ENCODE measurements around the gene VPS8.
"Not testable (repeated sequence)": the region's sequence is repeated elsewhere in the genome, so short reads cannot be mapped to it uniquely, and the experiment has no call there.

The VPS8 gene

GRCh38 chr3:184985586-184985985 lies 173.6 kb downstream of the VPS8 start:
- no peak for DNase-seq
- no peaks in the 10 kb centered on the region for H3K36me3 ChIP-seq (replicated peaks)
- TF ChIP-seq CTCF (IDR thresholded peaks at IDR 0.05; ENCODE audit: low read depth, low read length, missing control alignments): no peak
- no peak overlapping the region for H3K27ac ChIP-seq
- H3K4me3 ChIP-seq (ENCODE audit: low read depth, low read length): no peak overlapping the region
- in situ Hi-C loops (cut with HindIII; ENCODE audit: low pct_ligation_motif_present, low sequenced_read_pairs): no loop called here
- H3K27me3 ChIP-seq (replicated peaks): no peaks in the 10 kb centered on the region

GRCh38 chr3:184986366-184986889 lies 174.5 kb downstream of the VPS8 start:
- Histone ChIP-seq H3K27me3 (replicated peaks) (no peaks in the 10 kb centered on the region), H3K27ac (no peak overlapping the region), H3K36me3 (replicated peaks) (no peaks in the 10 kb centered on the region), H3K4me3 (ENCODE audit: low read depth, low read length) (no peak overlapping the region)
- no peak for DNase-seq
- no peak for TF ChIP-seq CTCF (IDR thresholded peaks at IDR 0.05; ENCODE audit: low read depth, low read length, missing control alignments)
- in situ Hi-C loops (cut with HindIII; ENCODE audit: low pct_ligation_motif_present, low sequenced_read_pairs): no loop called here

GRCh38 chr3:184993394-184993793 lies 181.4 kb downstream of the VPS8 start:
- Histone ChIP-seq H3K4me3 (ENCODE audit: low read depth, low read length) (no peak overlapping the region), H3K27ac (no peak overlapping the region), H3K36me3 (replicated peaks) (peaks cover 2% of the 10 kb centered on the region), H3K27me3 (replicated peaks) (no peaks in the 10 kb centered on the region)
- in situ Hi-C loops (cut with HindIII; ENCODE audit: low pct_ligation_motif_present, low sequenced_read_pairs): no loop called here
- no peak for DNase-seq
- TF ChIP-seq CTCF (IDR thresholded peaks at IDR 0.05; ENCODE audit: low read depth, low read length, missing control alignments): no peak

GRCh38 chr3:185003876-185004275 lies 191.9 kb downstream of the VPS8 start:
- H3K27me3 ChIP-seq (replicated peaks); H3K27ac ChIP-seq; H3K4me3 ChIP-seq (ENCODE audit: low read depth, low read length); in situ Hi-C loops (cut with HindIII; ENCODE audit: low pct_ligation_motif_present, low sequenced_read_pairs); DNase-seq; H3K36me3 ChIP-seq (replicated peaks): not testable (repeated sequence)

GRCh38 chr3:185009650-185010049 lies 197.7 kb downstream of the VPS8 start:
- H3K27ac ChIP-seq: no peak overlapping the region
- no peak for TF ChIP-seq CTCF (IDR thresholded peaks at IDR 0.05; ENCODE audit: low read depth, low read length, missing control alignments)

GRCh38 chr3:185017584-185017983 lies 205.6 kb downstream of the VPS8 start:
- H3K4me3 ChIP-seq (ENCODE audit: low read depth, low read length); H3K27ac ChIP-seq; H3K27me3 ChIP-seq (replicated peaks); H3K36me3 ChIP-seq (replicated peaks); in situ Hi-C loops (cut with HindIII; ENCODE audit: low pct_ligation_motif_present, low sequenced_read_pairs); DNase-seq: not testable (repeated sequence)

More at GRCh38 chr3:185009650-185010049, 197.7 kb downstream of the VPS8 start:
- no peaks in the 10 kb centered on the region for H3K27me3 ChIP-seq (replicated peaks)
- H3K4me3 ChIP-seq (ENCODE audit: low read depth, low read length): no peak overlapping the region
- no peaks in the 10 kb centered on the region for H3K36me3 ChIP-seq (replicated peaks)
- no peak for DNase-seq
- in situ Hi-C loops (cut with HindIII; ENCODE audit: low pct_ligation_motif_present, low sequenced_read_pairs): no loop called here

GRCh38 chr3:185017996-185018395 lies 206.0 kb downstream of the VPS8 start:
- in situ Hi-C loops (cut with HindIII; ENCODE audit: low pct_ligation_motif_present, low sequenced_read_pairs); DNase-seq; H3K27me3 ChIP-seq (replicated peaks); H3K27ac ChIP-seq; H3K36me3 ChIP-seq (replicated peaks); H3K4me3 ChIP-seq (ENCODE audit: low read depth, low read length): not testable (repeated sequence)
